Keratinocyte (primary cell): ENCODE results near the gene GRIK2. TPM values are rescaled to one million over a fixed set of nuclear protein-coding genes. Genes with fewer than 3 reads are reported as not detected.

Experiments used
- DNase-seq: peaks from one replicate; pipeline ENCODE4 v3.0.0-alpha.2; 2011; ENCODE audit warnings: low read depth, missing footprints, low spot score
- FAIRE-seq: peaks from 2 replicates; lab custom pipeline; 2011; peaks lifted over from hg19 to GRCh38; lab: Jason Lieb, UNC
- H2AFZ ChIP-seq: 2 replicates; pipeline ENCODE4 v1.6.0; 2012; ENCODE audit warnings: low read length, control low read depth, inconsistent platforms; ENCODE audit not compliant: control insufficient read depth
- H3K27ac ChIP-seq: 2 replicates; pipeline ENCODE4 v1.5.1; 2011; ENCODE audit warnings: low read length; ENCODE audit not compliant: control insufficient read depth, insufficient read depth
- H3K27me3 ChIP-seq: 3 replicates; pipeline ENCODE4 v1.6.0; 2011; ENCODE audit warnings: low read length; ENCODE audit not compliant: control insufficient read depth, insufficient read depth; ENCODE audit errors: extremely low read depth
- H3K36me3 ChIP-seq, 2 experiments: 2 replicates in 1 of 2; 3 replicates in 1 of 2; pipeline ENCODE4 v1.5.1; 2011; ENCODE audit warnings: low read length in 2 of 2, mild to moderate bottlenecking in 1 of 2; ENCODE audit not compliant: control insufficient read depth in 2 of 2, insufficient read depth in 2 of 2; ENCODE audit errors: extremely low read depth in 1 of 2
- H3K4me1 ChIP-seq: 3 replicates; pipeline ENCODE4 v1.5.1; 2011; ENCODE audit warnings: low read length; ENCODE audit not compliant: control insufficient read depth, insufficient read depth; ENCODE audit errors: extremely low read depth
- H3K4me2 ChIP-seq: 3 replicates; pipeline ENCODE4 v1.6.0; 2011; ENCODE audit warnings: low read depth, low read length; ENCODE audit not compliant: control insufficient read depth, insufficient read depth; ENCODE audit errors: extremely low read depth
- H3K4me3 ChIP-seq, 3 experiments: fragments of 200-600 bp in 1 of 3; sonication (generic) in 1 of 3; 2 replicates in 2 of 3; 3 replicates in 1 of 3; pipeline ENCODE4 v1.5.1; 2011 to 2016; ENCODE audit warnings: low read length in 3 of 3, mild to moderate bottlenecking in 3 of 3, control low read depth in 2 of 3, inconsistent platforms in 1 of 3, low read depth in 1 of 3, mixed read lengths in 1 of 3, mixed run types in 1 of 3, moderate library complexity in 1 of 3; ENCODE audit not compliant: control insufficient read depth in 2 of 3, insufficient read depth in 2 of 3; ENCODE audit errors: extremely low read depth in 1 of 3
- H3K79me2 ChIP-seq: 2 replicates; pipeline ENCODE4 v1.6.0; 2012; ENCODE audit warnings: low read length; ENCODE audit not compliant: control insufficient read depth, insufficient read depth
- H3K9ac ChIP-seq: 3 replicates; pipeline ENCODE4 v1.6.0; 2011; ENCODE audit warnings: low read length; ENCODE audit not compliant: control insufficient read depth, insufficient read depth; ENCODE audit errors: extremely low read depth
- H3K9me1 ChIP-seq: 3 replicates; pipeline ENCODE4 v1.6.0; 2011; ENCODE audit warnings: low read length; ENCODE audit not compliant: control insufficient read depth, insufficient read depth; ENCODE audit errors: extremely low read depth
- H3K9me3 ChIP-seq: 2 replicates; pipeline ENCODE4 v1.5.1; 2012; ENCODE audit warnings: low read depth, low read length; ENCODE audit not compliant: control insufficient read depth
- H4K20me1 ChIP-seq: 3 replicates; pipeline ENCODE4 v1.6.0; 2011; ENCODE audit warnings: low read length; ENCODE audit not compliant: control insufficient read depth, insufficient read depth; ENCODE audit errors: extremely low read depth
- CTCF ChIP-seq, 3 experiments: IDR thresholded peaks in 1 of 3; conservative IDR thresholded peaks in 1 of 3; optimal IDR thresholded peaks in 1 of 3; 2 replicates in 2 of 3; 3 replicates in 1 of 3; pipeline versions ENCODE3 to v1.5.1; 2011; ENCODE audit warnings: low read length in 3 of 3, mild to moderate bottlenecking in 3 of 3, moderate library complexity in 2 of 3, control low read depth in 1 of 3, inconsistent platforms in 1 of 3; ENCODE audit not compliant: insufficient read depth in 2 of 3; ENCODE audit errors: extremely low read depth in 1 of 3
- EZH2 ChIP-seq: IDR thresholded peaks from one replicate; pipeline ENCODE4 v1.6.1; 2012; ENCODE audit warnings: inconsistent platforms, mild to moderate bottlenecking, low read length, moderate library complexity
- dilution Hi-C: fragments of 300-500 bp; cut with MboI; formaldehyde crosslinking; loops from one replicate; pipeline ENCODE4 v1.7.0; 2020; ENCODE audit warnings: low sequenced_read_pairs; ENCODE audit not compliant: extremely low pct_ligation_motif_present
- polyA plus RNA-seq, 5 experiments: library from polyadenylated mRNA; depleted of rRNA in 3 of 5; stranded (reverse) in 3 of 5; stranded (forward) in 1 of 5; unstranded in 1 of 5; fragments of >200 nt; gene quantifications; 1 replicate in 1 of 5; 2 replicates in 3 of 5; 3 replicates in 1 of 5; pipeline versions ENCODE4 v1.2.1 to v1.2.3, GENCODE V29; 2011 to 2012; ENCODE audit warnings: missing spikeins in 2 of 5, low read depth in 1 of 5, low replicate concordance in 1 of 5

The GRIK2 gene
- polyA plus RNA-seq, 1 donor (not counting 4 experiments of a cell fraction or from before 2014, with no cell fraction given) = 0.01 TPM

DNA sequence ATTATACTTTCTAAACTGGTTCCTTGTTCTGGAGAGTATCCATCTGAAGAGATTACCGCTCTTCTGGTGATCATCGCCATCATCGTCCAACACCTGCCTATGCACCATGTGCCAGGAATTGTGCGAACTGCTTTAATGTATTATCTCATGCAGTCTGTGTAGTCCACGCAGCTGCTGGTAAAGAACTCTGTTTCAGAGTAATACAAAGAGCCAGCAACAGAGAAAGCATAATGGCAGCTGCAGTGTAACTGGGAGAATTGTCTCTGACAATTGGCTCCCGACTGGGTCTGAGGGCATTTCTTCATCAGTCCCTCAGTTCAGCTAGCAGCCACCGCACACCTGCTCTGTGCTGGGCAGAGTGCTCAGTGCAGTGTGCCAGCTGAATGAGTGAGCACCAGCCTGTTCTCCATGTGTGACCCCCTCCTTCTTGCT, 383.4 kb downstream of the GRIK2 start:
- Histone ChIP-seq H3K4me2 (no peak overlapping the region), H3K9ac (no peak overlapping the region), H4K20me1 (no peaks in the 10 kb centered on the region), H3K79me2 (no peaks in the 10 kb centered on the region), H3K9me3 (no peaks in the 10 kb centered on the region), H3K9me1 (no peaks in the 10 kb centered on the region), H3K4me3 (no peak overlapping the region), H3K36me3 (no peaks in the 10 kb centered on the region), H3K27me3 (no peaks in the 10 kb centered on the region), H3K27ac (no peak overlapping the region), H3K4me1 (no peaks in the 10 kb centered on the region), H2AFZ (no peak overlapping the region)
- DNase-seq = no peak
- dilution Hi-C loops = no loop called here
- no peak for FAIRE-seq
- TF ChIP-seq CTCF (optimal IDR thresholded peaks at IDR 0.05 in 1 of 3, IDR thresholded peaks at IDR 0.05 in 1 of 3, conservative IDR thresholded peaks at IDR 0.05 in 1 of 3; ENCODE audit: extremely low read depth in 1 of 3, insufficient read depth in 2 of 3, low read length in 3 of 3) = no peak
- TF ChIP-seq EZH2 = no peak

DNA sequence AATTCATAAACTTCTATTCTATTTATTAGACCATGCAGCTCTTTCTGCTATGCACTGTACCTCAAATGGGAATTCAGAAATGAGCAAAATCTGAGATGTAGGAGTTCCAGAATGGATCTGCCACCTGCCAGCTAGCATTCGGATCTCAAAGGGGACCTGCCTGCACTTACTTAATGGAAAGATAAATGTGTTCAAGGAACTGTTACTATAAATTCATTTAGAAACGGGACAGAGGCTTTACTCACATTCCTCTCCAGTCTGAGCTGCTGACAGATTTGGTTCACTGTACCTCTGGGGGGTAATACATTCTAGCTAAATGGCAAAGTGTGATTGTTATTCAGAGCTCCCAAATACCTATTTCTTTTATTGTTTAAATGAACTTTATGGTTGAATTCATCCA, 384.1 kb downstream of the GRIK2 start:
- dilution Hi-C loops = no loop called here
- TF ChIP-seq CTCF (optimal IDR thresholded peaks at IDR 0.05 in 1 of 3, IDR thresholded peaks at IDR 0.05 in 1 of 3, conservative IDR thresholded peaks at IDR 0.05 in 1 of 3; ENCODE audit: extremely low read depth in 1 of 3, insufficient read depth in 2 of 3, low read length in 3 of 3) (no peak), EZH2 (no peak)
- Histone ChIP-seq H3K27ac (no peak overlapping the region), H3K27me3 (no peaks in the 10 kb centered on the region), H3K79me2 (no peaks in the 10 kb centered on the region), H3K4me2 (no peak overlapping the region), H3K36me3 (no peaks in the 10 kb centered on the region), H2AFZ (no peak overlapping the region), H3K9ac (no peak overlapping the region), H3K9me3 (no peaks in the 10 kb centered on the region), H3K4me3 (no peak overlapping the region), H3K9me1 (no peaks in the 10 kb centered on the region), H3K4me1 (no peaks in the 10 kb centered on the region), H4K20me1 (no peaks in the 10 kb centered on the region)
- DNase-seq (no peak), FAIRE-seq (no peak)
